SH-SY5Y (cell line): Measurements from ENCODE around the gene CTIF.

Experiments
- GATA2 ChIP-seq: IDR thresholded peaks from 2 replicates; pipeline ENCODE4 v1.6.1; 2011; ENCODE audit warnings: mild to moderate bottlenecking, low read depth, low read length
- GATA3 ChIP-seq: IDR thresholded peaks from 2 replicates; pipeline ENCODE4 v1.6.1; 2011; ENCODE audit warnings: low read depth, mild to moderate bottlenecking, low read length, moderate library complexity

GRCh38 chr18:48862132-48862531 lies 323.3 kb downstream of the CTIF start:
- TF ChIP-seq GATA2: no peak
- no peak for TF ChIP-seq GATA3
